HG03025 (cell line): ENCODE data around the gene SBF2.

Experiments
- ATAC-seq: cut with Tn5 transposase; IDR thresholded peaks from one replicate; pipeline ENCODE4 v1.9.1; 2021; ENCODE audit warnings: mild to moderate bottlenecking, moderate library complexity; ENCODE audit not compliant: unreplicated experiment, low FRiP score

Gene SBF2

DNA sequence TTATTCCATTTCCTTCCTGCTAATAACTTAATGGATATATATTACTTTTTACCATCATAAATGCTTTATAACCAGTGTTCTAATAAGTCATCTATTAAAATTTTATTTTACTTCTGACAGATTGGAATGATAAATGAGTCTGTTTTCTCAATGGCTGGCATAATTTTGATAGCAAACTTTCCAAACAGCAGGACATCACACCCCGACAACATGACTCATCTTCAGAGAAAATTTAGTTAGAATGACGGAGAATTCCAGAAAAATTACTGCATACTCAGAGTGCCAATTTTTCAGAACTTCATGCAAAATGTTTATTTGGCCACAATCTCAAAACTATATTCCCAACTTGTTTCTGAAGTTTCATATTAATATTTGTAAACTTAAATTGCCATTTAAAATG is 455.8 kb downstream of the SBF2 start:
- no peak for ATAC-seq

DNA sequence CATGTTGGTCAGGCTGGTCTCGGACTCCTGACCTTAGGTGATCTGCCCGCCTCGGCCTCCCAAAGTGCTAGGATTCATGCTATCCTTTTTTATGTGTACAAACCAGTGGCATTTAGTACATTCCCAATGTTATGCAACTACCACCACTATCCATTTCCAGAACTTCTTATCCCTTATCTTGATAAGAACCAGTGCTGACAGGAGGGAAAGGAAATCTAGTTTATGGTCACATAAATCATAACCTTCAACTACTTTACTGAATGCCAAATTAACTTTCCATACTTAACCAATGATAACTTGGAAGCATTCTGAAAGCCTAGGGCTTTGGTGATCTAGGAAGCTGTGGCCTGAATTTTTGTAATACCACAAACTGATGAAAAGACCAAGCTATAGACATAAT is 459.7 kb downstream of the SBF2 start:
- ATAC-seq: no peak

DNA sequence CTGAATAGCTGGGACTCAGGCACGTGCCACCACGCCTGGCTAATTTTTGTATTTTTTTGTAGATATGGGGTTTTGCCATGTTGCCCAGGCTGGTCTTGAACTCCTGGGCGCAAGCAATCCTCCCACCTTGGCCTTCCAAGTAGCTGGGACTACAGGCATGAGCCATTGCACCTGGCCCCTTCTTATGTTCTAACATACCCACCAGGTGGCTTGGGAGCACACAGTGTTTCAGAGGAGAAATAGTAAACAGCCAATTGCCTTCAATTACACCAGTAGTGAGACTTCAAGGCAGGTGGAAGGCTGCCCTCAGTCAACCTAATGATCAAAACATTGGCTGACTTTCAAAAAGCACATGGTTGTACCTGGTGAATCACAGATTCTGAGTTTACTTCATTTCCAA is 462.9 kb downstream of the SBF2 start:
- ATAC-seq: no peak

- ATAC-seq: no peak
Measured at GRCh38 chr11:9827708-9828107, 466.3 kb downstream of the SBF2 start.

DNA sequence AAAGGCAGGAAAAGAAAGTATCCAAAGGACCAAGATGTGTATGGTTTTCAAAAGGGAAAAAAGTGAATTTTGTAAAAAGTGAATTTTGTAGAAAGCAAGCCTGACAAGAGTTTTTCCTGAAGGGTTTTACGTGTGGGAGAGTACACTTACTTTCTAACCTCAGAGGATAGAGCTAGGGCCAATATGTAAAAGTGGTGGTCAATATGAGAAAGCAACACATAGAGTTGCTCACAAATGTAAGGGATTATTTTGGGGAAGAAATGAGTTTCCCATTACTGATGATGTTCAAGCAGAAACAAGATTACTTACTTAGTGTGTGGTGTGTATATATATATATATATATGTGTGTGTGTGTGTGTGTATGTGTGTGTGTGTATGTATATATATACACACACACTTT is 467.6 kb downstream of the SBF2 start:
- ATAC-seq: no peak

DNA sequence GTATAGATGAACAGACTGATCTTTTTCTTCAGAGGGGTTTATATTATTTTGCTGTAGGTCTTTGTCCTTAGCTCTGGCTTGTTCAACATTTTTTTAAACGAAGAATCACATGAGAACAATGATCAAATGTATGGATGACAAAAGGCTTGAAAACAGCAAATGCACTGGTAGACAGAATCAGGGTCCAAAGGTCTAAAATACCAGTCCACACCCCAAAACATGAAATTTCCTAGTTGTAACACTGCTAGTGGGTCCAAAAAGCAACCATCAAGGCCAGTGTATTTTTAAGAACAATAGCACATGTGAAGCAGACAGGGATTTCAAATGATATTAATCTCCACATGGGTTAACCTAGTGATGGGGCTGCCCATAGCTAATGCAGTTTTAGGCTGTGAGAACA is 468.1 kb downstream of the SBF2 start:
- no peak for ATAC-seq

DNA sequence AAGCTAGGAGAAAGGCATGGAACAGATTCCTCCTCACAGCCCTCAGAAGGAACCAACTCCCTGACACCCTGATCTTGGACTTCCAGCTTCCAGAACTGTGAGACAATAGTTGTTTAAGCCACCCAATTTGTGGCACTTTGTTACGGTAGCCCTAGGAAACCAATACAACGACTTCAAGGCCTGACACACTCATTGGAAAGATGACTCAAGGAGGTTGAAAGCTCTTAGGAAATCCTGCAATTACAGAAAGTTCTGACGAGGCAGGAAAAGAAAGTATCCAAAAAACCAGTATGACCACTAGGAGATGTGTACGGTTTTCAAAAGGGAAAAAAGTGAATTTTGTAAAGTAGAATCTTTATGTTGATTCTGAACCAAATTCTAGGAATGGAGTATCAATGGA is 468.7 kb downstream of the SBF2 start:
- ATAC-seq: no peak

- ATAC-seq: no peak
Measured at GRCh38 chr11:9823887-9824385, 470.1 kb downstream of the SBF2 start.

GRCh38 chr11:9823439-9823838 is 470.6 kb downstream of the SBF2 start:
- no peak for ATAC-seq

- no peak for ATAC-seq
Measured at GRCh38 chr11:9821008-9821752, 472.8 kb downstream of the SBF2 start.

GRCh38 chr11:9820260-9820659 is 473.8 kb downstream of the SBF2 start:
- ATAC-seq: no peak

- no peak for ATAC-seq
Measured at GRCh38 chr11:9817191-9817590, 476.8 kb downstream of the SBF2 start.

DNA sequence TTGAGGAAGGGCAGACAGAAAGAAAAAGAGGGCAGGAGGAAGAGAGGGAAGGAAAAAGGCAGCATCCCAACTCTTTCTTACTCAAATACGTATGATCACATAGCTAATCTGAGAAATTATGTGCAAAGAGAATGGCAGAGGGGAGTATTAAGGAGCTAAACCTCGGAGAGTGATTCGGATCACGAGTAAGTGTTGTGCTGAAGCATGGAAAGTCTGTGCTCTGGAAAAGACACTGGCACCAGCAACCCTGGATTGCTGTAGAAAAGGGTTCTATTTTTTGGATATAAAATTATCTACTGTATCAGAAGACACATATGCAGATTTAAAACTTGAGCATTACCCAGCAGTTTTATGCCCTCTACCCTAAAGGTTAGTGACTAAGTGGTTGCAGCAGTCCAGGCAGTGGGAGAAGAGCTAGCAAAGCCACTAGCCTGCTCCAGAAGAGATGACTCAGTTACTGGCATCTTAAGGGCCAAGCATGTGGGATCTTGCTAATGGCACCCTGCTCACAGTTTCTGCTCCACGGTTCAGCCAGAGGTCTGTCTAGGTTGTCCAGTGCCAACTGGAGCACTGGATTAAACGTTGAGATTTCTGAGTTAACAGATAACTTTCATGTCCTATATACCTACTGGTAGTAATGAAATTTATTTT is 478.4 kb downstream of the SBF2 start:
- no peak for ATAC-seq

- ATAC-seq: no peak
Measured at GRCh38 chr11:9814108-9814507, 479.9 kb downstream of the SBF2 start.

DNA sequence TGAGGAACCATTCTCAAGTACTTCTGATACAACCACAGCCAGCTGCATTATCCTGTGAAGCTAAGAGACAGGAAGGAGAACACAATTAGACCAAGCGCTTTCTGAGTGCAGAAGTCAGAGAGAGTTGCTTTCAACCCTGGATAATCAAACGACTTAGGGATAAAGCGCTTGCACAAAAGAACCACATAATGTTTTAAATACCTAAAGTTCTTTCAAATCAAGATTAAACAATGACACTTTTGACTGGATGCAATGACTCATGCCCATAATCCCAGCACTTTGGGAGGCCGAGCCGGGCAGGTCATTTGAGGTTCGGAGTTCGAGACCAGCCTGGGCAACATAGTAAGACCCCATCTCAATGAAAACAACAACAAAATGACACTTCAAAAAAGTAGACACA is 485.1 kb downstream of the SBF2 start:
- ATAC-seq: no peak

DNA sequence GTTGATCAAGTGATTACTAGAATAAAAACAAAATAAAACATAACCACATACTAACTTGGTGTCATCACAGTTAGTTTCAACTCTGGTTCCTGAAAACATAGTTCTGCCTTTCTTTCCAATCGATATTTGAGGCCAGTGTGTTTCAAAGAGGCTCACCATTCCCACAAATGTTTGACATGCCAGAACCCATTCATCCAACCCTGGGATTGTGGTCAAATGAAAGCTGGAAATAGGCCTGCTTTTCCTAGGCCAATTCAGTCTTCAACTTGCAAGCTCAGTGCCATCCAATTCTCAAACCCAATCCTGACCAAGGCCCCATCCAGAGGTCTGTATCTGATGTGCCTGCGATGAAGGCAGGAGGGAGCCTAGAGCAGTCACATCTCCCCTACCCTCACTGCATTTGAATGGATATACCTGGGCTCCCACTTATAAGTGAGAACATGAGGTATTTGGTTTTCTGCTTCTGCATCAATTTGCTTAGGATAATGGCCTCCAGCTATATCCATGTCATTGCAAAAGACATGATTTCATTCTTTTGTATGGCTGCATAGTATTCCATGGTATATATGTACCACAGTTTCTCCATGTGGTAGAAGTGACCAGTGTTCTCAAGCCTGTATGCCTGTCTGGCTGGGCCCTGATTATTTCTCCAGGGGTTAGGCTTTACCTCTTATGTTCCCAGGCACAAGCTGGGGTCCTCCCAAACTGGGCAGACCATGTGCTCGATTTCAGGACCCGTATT is 486.9 kb downstream of the SBF2 start:
- no peak for ATAC-seq

DNA sequence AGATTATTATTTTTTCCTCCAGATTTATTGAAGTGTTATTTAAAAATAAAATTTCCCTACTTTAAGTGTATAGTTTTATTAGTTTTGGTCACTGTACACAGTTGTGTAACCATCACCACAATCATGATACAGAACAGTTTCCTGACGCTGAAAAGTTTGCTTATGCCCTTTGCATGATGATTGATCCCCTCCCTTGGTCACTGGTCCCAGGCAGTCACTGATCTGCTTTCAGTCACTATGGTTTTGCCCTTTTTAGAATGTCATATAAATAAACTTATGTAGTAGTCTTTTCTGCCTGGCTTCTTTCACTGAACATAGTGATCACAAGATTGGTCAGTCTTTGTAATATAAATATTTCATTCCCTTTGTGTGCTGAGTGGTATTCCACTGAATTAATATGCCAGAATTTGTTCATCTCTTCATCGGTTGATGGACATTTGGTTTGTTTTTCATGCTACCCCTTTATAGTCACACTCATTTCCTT is 489.6 kb downstream of the SBF2 start:
- ATAC-seq: no peak

GRCh38 chr11:9803685-9804418 is 490.2 kb downstream of the SBF2 start:
- no peak for ATAC-seq

DNA sequence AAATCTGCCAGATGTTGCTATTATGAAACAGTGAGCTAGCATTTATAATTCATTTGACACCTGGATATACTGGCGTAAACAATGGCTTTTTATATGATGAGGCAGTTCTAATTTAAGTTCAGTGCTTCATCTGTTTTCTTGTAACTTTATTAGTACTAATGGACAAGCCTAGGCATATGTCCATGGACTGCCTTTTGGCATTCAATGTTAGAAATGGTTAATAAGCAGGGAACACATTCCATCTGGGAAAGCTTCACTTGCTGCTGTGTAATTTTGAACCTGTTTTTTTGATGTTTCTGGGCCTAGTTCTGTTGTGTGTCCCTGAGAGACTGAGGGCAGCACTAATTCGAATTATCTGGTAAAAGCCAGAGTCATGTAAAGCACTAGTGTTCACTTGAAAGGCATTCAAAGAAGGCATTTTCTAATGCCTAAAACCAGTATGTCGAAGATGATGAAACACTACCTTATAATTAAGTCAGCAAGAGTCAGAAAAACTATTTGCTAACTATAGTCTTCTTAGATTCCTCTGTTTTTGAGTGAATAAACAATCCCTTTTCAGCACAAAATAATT is 491.6 kb downstream of the SBF2 start:
- ATAC-seq: no peak

DNA sequence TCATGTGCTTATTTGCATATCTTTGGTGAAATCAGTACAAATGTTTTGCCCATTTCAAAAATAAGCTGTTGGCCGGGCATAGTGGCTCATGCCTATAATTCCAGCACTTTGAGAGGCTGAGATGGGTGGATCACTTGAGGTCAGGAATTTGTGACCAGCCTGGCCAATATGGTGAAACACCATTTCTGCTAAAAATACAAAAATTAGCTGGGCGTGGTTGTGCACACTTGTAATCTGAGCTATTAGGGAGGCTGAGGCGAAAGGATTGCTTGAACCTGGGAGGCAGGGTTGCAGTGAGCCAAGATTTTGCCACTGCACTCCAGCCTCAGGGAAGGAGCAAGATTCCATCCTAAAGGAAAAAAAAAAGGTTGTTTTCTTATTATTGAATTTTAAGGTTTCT is 494.1 kb downstream of the SBF2 start:
- ATAC-seq: no peak
